Measurements from ENCODE around the gene CPT1A.

The CPT1A gene

DNA sequence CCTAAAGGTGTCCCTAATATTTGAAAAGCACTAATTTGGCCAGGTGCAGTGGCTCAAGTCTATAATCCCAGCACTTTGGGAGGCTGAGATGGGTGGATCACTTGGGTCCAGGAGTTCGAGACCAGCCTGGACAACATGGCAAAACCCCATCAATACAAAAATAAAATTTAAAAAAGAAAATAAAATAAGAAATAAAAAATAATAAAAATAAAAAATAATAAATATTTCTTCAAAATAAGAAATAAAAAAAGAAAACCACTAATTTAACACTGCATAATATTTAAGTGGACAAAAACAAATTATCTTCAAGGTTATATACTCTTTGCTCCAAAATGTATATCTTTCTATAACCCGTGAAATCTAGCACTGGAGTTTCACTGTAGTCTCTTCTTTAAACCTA is 32.9 kb downstream of the CPT1A start:
- DNase-seq (ENCODE audit: low read depth): no peak
- H3K4me3 ChIP-seq (ENCODE audit: low read depth, low read length): no peak overlapping the region
- TF ChIP-seq, protein P1, sequence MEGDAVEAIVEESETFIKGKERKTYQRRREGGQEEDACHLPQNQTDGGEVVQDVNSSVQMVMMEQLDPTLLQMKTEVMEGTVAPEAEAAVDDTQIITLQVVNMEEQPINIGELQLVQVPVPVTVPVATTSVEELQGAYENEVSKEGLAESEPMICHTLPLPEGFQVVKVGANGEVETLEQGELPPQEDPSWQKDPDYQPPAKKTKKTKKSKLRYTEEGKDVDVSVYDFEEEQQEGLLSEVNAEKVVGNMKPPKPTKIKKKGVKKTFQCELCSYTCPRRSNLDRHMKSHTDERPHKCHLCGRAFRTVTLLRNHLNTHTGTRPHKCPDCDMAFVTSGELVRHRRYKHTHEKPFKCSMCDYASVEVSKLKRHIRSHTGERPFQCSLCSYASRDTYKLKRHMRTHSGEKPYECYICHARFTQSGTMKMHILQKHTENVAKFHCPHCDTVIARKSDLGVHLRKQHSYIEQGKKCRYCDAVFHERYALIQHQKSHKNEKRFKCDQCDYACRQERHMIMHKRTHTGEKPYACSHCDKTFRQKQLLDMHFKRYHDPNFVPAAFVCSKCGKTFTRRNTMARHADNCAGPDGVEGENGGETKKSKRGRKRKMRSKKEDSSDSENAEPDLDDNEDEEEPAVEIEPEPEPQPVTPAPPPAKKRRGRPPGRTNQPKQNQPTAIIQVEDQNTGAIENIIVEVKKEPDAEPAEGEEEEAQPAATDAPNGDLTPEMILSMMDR (IDR thresholded peaks at IDR 0.05; ENCODE audit: low read depth, low read length): no peak
- TF ChIP-seq MYC (IDR thresholded peaks at IDR 0.05; ENCODE audit: low read depth, low read length) (no peak), POLR2A (IDR thresholded peaks at IDR 0.05; ENCODE audit: extremely low read depth, insufficient read length) (no peak)
- TF ChIP-seq, protein P2, sequence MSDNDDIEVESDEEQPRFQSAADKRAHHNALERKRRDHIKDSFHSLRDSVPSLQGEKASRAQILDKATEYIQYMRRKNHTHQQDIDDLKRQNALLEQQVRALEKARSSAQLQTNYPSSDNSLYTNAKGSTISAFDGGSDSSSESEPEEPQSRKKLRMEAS (IDR thresholded peaks at IDR 0.05; ENCODE audit: low read depth, low read length): no peak

- no peak overlapping the region for H3K4me3 ChIP-seq (ENCODE audit: low read depth, low read length)
- no peak for DNase-seq (ENCODE audit: low read depth)
- TF ChIP-seq, protein P2 (IDR thresholded peaks at IDR 0.05; ENCODE audit: low read depth, low read length): no peak
- TF ChIP-seq POLR2A (IDR thresholded peaks at IDR 0.05; ENCODE audit: extremely low read depth, insufficient read length) (no peak), MYC (IDR thresholded peaks at IDR 0.05; ENCODE audit: low read depth, low read length) (no peak)
- TF ChIP-seq, protein P1 (IDR thresholded peaks at IDR 0.05; ENCODE audit: low read depth, low read length): no peak
Measured at GRCh38 chr11:68806931-68807844, 34.5 kb downstream of the CPT1A start.

DNA sequence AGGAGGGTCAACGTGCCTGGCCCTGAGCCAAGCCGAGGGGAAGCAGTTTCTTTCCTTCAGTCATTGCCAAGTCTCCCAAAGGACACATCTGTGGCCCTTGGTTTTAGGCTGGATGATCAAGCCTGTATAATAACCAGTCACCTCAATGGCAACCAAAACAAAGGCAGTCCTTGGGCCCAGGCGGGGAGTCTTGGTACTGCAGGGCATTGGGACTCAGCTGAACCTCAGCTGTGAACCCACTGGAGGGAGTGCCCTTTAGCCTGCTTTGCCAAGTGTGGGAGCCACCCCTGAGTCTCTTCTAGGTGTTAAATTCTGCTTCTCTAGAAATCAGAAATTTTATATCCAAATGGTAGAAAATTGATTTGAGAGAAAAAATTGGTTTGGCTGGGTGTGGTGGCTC is 36.9 kb downstream of the CPT1A start:
- TF ChIP-seq, protein P2 (IDR thresholded peaks at IDR 0.05; ENCODE audit: low read depth, low read length): no peak
- TF ChIP-seq MYC (IDR thresholded peaks at IDR 0.05; ENCODE audit: low read depth, low read length): no peak
- no peak for TF ChIP-seq POLR2A (IDR thresholded peaks at IDR 0.05; ENCODE audit: extremely low read depth, insufficient read length)
- no peak overlapping the region for H3K4me3 ChIP-seq (ENCODE audit: low read depth, low read length)
- no peak for DNase-seq (ENCODE audit: low read depth)

DNA sequence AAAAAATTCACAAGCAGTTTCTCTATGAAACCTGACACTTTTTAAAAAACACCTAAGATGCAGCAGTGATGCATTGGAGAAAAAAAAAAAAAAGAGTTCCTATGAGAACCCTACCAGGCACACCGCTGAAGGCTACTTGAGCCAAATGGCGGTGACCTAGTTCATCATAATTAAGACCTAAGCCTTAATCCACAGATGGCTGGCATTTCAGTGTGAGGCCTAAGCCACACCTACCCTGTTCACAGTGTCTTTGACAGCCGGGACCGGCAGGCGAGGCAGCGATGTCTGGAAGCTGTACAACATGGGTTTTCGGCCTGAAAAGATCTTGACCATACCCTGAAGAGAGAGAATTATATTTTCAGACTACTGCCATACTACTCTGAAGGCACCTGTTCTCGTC is 38.0 kb downstream of the CPT1A start:
- TF ChIP-seq, protein P2 (IDR thresholded peaks at IDR 0.05; ENCODE audit: low read depth, low read length): no peak
- TF ChIP-seq, protein P1 (IDR thresholded peaks at IDR 0.05; ENCODE audit: low read depth, low read length): no peak
- TF ChIP-seq MYC (IDR thresholded peaks at IDR 0.05; ENCODE audit: low read depth, low read length) (no peak), POLR2A (IDR thresholded peaks at IDR 0.05; ENCODE audit: extremely low read depth, insufficient read length) (no peak)
- DNase-seq (ENCODE audit: low read depth): no peak
- no peak overlapping the region for H3K4me3 ChIP-seq (ENCODE audit: low read depth, low read length)

DNA sequence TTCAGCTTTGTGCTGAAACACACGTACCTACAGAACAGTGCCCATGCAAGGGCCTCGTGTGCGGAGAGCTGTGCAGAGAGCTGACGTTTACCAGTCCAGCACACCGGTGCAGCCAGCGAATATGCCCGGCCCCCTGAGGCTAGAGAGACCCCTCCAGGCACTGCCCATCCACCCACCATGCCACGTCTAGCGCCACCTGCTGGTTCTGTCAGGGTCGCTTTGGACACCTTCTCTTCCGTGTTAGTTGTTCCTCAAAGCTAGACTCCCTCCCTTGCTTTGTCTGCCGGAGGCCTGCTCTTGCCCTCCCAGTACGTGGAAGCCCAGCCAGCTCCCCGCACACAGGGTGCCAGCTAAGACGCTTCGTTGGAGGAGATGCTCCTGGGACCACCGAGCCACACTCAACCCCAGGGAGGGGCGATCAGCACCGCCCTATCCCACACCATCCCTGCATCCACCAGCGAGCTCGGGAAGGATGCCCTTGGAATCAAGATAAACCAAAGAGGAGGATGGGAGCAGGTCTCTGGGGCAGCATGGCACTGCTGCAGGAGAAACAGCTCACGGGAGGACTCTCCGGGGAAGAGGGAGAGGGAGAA is 43.4 kb downstream of the CPT1A start:
- TF ChIP-seq MYC (IDR thresholded peaks at IDR 0.05; ENCODE audit: low read depth, low read length): no peak
- TF ChIP-seq, protein P1 (IDR thresholded peaks at IDR 0.05; ENCODE audit: low read depth, low read length): peak; percentile 80
- H3K4me3 ChIP-seq (ENCODE audit: low read depth, low read length): no peak overlapping the region
- DNase-seq (ENCODE audit: low read depth): peak; percentile 55

DNA sequence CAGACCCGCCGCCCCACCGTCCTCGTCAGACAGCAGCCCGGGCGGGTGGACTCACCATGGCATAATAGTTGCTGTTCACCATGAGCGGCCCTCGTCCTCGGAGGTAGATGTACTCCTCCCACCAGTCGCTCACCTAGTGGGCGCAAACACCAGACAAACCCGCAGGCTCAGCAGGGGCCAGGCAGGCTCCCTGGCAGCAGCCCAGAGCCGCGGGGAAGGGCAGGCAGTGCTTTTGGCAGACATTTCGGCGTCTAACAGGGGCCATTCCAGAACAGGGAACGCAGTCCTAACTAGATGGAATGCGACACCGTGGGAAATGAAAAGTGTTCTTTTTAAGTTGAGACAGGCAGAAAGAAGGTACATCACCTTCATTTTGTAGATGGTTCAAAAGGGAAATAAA is 44.9 kb downstream of the CPT1A start:
- no peak for DNase-seq (ENCODE audit: low read depth)
- no peak overlapping the region for H3K4me3 ChIP-seq (ENCODE audit: low read depth, low read length)
- no peak for TF ChIP-seq MYC (IDR thresholded peaks at IDR 0.05; ENCODE audit: low read depth, low read length)
- no peak for TF ChIP-seq POLR2A (IDR thresholded peaks at IDR 0.05; ENCODE audit: extremely low read depth, insufficient read length)
- TF ChIP-seq, protein P1 (IDR thresholded peaks at IDR 0.05; ENCODE audit: low read depth, low read length): no peak
- TF ChIP-seq, protein P2 (IDR thresholded peaks at IDR 0.05; ENCODE audit: low read depth, low read length): no peak
